Measurements from ENCODE around the gene ATP8A2. TPM values are rescaled to one million over a fixed set of nuclear protein-coding genes. Genes with fewer than 3 reads are reported as not detected.

Gene ATP8A2
- total and polyA plus RNA-seq, 10 of the 15 experiments (the other 5 are each of a cell fraction or from before 2014, with no cell fraction given): 0.01 to 0.04 (median 0.04) TPM; not detected in 7

GRCh38 chr13:25865391-25865790, 493.6 kb downstream of the ATP8A2 start:
- ChIA-PET SMC1A (ENCODE audit: uncharacterized antibody, unreplicated experiment) (no interaction called here), POLR2A (no interaction called here), RAD21 (ENCODE audit: unreplicated experiment) (no interaction called here), CTCF (no interaction called here)
- no TSS peak for BruUV-seq (replicated peaks)
- Histone ChIP-seq H3K79me2 (ENCODE audit: control insufficient read depth, insufficient read depth, low read length) (no peaks in the 10 kb centered on the region), H3K4me2 (ENCODE audit: control insufficient read depth, insufficient read depth) (no peak overlapping the region), H3K9ac (ENCODE audit: control insufficient read depth, insufficient read depth, low read length) (no peak overlapping the region), H3K27me3 (replicated peaks in 1 of 2; ENCODE audit: control insufficient read depth in 2 of 2, insufficient read depth in 2 of 2, low read length in 1 of 2) (no peaks in the 10 kb centered on the region; a peak in 2 of 4 replicates), H3K4me1 (ENCODE audit: control insufficient read depth, insufficient read depth, low read length) (no peaks in the 10 kb centered on the region), H2AFZ (ENCODE audit: control insufficient read depth, low read depth, low read length) (no peak overlapping the region), H3K4me3 (no peak overlapping the region), H3K9me3 (replicated peaks; ENCODE audit: control insufficient read depth, insufficient read depth, low read length) (no peaks in the 10 kb centered on the region), H3K27ac (ENCODE audit: control insufficient read depth, insufficient read depth) (no peak overlapping the region), H3K36me3 (ENCODE audit: control insufficient read depth in 2 of 2, insufficient read depth in 2 of 2, low read length in 1 of 2) (no peaks in the 10 kb centered on the region), H4K20me1 (ENCODE audit: control insufficient read depth, insufficient read depth) (no peaks in the 10 kb centered on the region)
- WGBS (ENCODE audit: insufficient coverage, insufficient replicate concordance, low lambda C conversion rate, missing lambda C conversion rate): 3% methylated on average over 2 of the region's 2 CpGs
- intact Hi-C loops (cut with micrococcal nuclease; ENCODE audit: unreplicated experiment) (no loop called here), in situ Hi-C loops (cut with MboI) (no loop called here)
- FAIRE-seq (no peak), ATAC-seq (no peak), DNase-seq (ENCODE audit: low read depth, low spot score) (no peak)
- TF ChIP-seq SMARCA5 (IDR thresholded peaks at IDR 0.05): no peak
- TF ChIP-seq REST (IDR thresholded peaks at IDR 0.05; ENCODE audit: low read depth, low read length): no peak
- no peak for TF ChIP-seq NFYB (IDR thresholded peaks at IDR 0.05; ENCODE audit: insufficient read depth, low read depth, low read length)
- no peak for TF ChIP-seq NR2F1 (conservative IDR thresholded peaks at IDR 0.05)
- TF ChIP-seq RUNX3 (IDR thresholded peaks at IDR 0.05; ENCODE audit: low read length): no peak
- TF ChIP-seq ATF2 (IDR thresholded peaks at IDR 0.05; ENCODE audit: low read length): no peak
- TF ChIP-seq CHD1 (IDR thresholded peaks at IDR 0.05; ENCODE audit: low read depth, low read length): no peak
- TF ChIP-seq ATF7 (IDR thresholded peaks at IDR 0.05; ENCODE audit: low read depth): no peak

All from GM12878 (cell line).